ENCODE measurements around the gene PGAP1.

PGAP1 gene, protein sequence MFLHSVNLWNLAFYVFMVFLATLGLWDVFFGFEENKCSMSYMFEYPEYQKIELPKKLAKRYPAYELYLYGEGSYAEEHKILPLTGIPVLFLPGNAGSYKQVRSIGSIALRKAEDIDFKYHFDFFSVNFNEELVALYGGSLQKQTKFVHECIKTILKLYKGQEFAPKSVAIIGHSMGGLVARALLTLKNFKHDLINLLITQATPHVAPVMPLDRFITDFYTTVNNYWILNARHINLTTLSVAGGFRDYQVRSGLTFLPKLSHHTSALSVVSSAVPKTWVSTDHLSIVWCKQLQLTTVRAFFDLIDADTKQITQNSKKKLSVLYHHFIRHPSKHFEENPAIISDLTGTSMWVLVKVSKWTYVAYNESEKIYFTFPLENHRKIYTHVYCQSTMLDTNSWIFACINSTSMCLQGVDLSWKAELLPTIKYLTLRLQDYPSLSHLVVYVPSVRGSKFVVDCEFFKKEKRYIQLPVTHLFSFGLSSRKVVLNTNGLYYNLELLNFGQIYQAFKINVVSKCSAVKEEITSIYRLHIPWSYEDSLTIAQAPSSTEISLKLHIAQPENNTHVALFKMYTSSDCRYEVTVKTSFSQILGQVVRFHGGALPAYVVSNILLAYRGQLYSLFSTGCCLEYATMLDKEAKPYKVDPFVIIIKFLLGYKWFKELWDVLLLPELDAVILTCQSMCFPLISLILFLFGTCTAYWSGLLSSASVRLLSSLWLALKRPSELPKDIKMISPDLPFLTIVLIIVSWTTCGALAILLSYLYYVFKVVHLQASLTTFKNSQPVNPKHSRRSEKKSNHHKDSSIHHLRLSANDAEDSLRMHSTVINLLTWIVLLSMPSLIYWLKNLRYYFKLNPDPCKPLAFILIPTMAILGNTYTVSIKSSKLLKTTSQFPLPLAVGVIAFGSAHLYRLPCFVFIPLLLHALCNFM

DNA sequence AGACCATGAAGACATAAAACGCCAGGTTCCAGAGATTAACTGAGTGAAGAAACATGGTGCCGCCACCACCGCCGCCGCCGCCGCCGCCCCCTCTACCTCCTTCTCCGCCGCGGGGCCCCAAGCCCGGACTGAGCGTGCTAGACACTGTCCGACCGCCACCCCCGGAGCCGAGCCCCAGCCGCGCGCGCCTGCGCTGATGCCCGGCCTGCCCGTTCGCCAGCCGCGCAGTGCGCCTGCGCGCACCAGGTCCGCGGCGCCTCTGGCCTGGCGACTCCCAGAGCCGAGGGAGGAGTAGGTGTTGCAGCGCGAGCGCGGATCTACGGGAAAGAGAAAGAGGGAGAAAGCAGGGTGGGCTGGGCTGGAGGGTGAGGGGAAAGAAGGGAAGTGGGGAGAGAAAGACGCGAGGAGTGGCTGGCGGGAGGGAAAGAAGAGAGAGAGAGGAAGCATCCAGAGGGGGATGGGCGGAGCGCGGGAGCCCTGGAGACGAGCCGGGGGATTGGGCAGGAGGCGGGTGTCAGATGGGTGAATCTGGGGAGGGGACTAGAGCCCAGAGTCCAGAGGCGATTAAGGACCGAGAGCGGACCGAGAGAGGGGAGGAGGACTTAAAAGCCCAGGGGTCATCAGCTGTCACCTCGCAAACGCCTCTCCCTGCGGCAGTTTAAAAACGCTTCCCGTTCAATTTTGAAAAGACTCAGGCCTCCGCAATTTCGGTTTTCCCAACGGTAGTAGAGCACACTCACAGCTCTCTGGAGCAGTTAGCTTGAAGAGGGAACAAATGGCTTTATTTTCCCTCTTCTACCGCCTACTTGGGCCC lies at the start of gene PGAP1:
Gene PGAP1, minus strand, starts transcription at position 146 of the 814 bp plus-strand sequence. Its CDS starts 91 bp downstream, at position 55.
- peak; percentile 88 for DNase-seq

DNA sequence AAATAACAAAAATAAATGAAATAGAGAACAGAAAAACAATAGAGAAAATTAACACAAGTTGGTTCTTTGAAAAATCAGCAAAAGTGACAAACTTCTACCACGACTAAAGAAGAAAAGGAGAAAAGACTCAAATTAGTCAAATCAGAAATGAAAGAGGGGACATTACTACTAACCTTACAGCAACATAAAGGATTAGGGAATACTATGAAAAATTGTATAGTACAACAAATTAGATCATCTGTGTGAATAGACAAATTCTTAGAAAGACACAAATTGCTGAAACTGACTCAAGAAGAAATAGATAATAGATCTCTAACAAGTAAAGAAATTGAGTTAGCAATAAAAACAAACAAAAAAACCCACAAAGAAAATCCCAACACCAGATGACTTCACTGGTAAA lies 48.5 kb upstream of the PGAP1 start:
- DNase-seq = no peak

DNA sequence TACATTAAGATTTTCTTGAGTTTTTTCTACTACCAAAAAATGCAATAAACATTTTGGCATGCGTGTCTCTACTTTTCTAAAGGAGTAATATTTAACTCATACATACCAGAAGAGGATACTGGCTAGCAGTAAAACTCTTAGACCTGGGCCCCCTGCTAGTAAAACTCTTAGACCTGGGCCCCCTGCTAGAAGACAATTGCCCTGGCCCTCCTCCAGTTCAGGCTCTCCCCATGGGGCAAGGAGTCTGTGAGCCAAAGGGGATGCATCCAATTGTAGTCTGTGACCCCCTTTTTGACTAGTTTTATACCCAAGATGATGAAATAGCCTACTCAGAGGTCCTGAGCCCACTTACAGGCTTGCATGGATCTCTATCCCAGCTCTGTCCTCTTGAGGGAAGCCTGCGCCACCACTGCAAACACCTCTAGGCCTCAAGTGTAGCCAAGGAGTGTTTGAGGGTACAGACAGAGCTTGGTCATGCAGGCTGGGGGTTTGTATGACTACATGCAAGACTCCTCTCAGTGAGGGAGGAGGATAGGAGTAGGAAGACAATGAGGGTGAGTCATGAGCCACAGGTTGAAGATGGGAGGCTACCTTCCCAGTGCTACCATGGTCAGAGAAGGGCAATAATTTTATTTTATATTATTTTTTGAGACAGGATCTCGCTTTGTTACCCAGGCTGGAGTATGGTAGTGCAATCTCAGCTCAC lies 45.2 kb upstream of the PGAP1 start:
- DNase-seq = no peak

DNA sequence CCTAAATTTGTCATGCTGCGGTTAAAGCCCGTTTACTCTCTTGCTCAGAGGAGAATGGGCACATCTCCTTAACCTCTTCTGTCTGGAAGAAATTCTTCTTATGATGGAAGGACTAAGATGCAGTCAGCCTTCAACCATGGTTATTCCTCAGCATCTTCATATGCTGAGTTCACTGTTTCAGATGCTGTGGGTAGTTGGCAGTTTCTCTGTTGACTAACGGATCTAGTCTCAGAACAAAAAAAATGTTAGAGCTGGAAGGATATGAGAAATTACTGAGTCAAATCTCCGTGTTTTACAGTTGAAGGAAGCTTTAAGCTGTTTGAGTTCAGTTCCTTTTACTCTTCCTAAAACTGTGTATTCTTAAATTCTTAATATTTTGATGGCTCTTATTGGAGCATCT lies 43.6 kb upstream of the PGAP1 start:
- no peak for DNase-seq

DNA sequence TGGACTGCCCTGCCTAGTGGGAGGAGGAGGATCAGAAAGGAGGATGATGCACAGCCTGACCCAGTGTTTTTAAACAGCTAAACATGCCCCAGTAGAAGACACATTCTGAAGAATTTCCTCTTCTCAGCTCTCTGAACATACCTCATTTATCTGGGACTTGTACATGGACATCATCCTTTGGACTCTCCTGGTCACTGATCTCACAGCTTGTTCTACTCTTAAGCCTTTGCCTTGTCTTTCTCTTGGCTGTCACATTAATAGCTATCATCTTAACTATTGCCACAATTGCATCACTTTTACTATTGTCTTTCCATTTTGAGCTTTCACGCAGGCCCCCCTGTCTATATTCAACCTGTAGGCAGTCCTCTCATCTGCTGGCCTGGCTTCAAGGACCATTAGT lies 42.0 kb upstream of the PGAP1 start:
- no peak for DNase-seq

DNA sequence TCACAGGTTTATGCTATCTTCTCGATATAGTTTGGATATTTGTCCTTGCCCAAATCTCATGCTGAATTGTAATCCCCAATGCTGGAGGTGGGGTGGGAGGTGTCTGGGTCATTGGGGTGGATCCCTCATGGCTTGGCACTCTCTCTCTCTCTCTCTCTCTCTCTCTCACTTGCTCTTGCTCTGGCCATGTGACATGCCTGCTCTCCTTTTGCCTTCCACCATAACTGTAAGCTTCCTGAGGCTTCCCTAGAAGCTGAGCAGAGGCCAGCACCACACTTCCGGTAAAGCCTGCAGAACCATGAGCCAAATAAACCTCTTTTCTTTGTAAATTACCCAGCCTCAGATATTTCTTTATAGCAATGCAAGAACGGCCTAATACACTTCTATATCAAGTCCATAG lies 41.3 kb upstream of the PGAP1 start:
- no peak for DNase-seq

DNA sequence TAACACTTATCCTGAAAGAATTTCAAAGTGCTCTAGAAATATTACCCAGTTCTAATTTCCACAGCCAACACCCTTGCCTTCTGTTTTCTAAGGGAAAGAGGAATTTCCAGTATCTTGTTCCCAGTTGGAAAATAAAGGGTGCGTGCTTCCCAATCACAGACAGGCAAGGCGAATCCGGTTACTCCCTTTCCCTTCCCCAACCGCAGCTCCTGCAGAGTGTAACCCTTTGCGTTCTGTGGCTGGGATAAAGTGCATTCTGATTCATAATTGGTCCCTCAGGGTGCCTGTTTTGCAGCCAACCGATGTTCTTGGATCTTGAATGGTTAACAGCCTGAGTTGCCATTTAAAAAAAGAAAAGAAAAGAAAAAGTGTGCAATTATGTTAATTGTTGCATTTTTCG lies 40.6 kb upstream of the PGAP1 start:
- DNase-seq = no peak

DNA sequence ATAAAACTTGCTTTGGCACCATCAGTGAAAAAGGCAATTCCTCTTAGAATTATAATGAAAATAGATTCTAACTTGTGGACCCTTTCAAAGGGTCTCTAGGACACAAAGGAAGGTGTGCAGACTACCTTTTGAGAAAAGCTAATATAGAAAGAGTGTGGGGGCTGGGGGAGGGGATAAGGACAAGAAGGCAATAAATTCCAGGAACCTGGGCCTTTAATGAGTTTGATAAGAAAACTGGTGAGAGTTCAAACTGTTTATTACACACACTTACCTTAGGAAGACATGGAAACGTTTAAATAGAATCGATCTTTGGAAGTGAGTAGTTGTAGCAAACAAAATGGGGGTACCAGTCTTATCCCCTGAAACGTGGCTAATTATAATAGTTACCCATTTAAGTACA lies 39.6 kb upstream of the PGAP1 start:
- DNase-seq = no peak

DNA sequence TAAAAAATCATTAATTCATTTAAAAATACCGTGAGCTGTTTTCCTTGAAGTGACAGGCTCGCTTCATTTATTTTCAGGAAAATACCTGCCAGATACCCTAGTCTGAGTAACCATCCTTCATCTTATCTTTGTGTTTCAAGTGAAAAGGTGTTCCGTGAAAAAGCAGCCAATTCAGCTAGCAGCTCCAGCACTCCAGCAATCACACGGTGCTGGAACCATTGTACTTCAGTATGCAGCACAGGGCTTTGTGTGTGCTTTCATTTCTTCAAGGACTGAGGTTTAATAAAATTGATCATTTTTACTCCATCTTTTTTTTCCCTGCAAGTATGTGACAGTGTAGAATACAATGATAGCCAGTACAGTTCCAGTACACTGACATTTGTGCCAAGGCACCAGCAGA lies 39.1 kb upstream of the PGAP1 start:
- no peak for DNase-seq

DNA sequence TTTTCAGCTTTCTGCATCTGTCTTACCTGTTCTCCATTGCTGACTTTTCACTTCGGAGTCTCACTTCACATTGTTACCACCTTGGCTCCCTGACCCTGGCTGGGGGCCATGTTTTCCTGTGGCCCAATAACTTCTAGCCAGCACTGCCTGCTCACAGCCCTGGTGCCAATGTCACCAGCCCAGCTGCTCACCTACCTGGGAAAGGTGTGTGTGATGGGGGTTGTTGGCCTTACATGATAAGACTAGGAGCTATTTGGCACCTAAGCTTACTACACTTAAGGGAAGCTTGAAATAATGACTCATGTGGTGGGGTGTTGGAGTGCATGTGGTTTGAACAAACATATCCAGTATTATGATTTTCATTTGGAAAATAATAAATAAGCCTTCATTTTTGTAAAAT lies 37.5 kb upstream of the PGAP1 start:
- DNase-seq = no peak

DNA sequence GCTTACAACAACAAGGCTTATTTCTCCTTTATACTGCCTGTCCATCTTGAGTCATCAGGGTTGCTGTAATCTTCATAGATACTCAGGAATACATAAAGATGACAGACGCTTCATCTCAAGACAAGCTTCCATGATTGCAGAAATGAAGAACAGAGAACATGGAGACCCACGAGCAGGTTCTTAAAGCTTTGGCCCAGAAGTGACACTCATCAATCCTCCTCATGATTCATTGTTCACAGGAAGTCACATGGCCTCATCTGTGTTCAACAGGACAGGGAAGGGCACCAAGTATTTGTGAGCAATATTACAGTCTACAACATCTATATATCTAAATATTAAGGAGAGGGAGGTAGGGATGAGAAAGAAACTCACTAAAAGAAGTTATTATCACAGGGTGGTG lies 36.5 kb upstream of the PGAP1 start:
- no peak for DNase-seq

DNA sequence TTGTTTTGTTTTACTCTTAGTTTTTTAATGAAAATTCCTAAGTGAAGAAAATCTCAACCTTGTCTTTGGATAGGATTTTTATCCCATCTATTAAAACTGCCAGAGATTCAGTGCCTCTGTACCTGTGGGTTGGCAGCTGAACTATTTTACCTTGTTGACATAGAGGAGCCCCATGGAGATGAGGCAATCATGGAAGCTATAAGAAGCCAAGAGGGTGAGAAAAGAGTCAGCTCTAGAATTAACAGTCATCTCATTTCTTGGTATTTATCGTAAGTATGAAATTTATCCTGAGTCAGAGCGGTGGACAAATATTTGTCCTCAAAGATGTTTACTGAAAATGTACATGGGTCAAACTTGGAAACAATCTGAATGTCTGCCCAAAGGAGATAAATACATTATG lies 35.8 kb upstream of the PGAP1 start:
- no peak for DNase-seq

DNA sequence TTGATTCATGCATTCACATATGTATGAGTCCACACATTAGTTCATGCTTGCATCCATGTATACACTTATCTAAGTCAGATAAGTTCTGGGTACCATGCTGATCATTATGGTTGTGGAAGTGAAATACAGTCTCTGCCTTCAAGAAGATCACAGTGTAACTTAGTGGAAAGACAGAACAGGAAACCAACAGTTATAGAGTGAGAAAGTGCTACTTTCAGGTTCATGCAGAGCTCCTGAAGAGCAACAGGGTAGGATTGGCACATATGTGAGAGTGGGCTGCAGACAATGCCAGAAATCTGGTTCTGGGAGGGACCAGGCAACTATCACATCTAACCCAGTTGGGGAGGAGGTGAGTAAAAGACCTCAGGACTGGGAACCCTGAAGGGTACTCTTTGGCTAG lies 35.4 kb upstream of the PGAP1 start:
- DNase-seq = no peak

DNA sequence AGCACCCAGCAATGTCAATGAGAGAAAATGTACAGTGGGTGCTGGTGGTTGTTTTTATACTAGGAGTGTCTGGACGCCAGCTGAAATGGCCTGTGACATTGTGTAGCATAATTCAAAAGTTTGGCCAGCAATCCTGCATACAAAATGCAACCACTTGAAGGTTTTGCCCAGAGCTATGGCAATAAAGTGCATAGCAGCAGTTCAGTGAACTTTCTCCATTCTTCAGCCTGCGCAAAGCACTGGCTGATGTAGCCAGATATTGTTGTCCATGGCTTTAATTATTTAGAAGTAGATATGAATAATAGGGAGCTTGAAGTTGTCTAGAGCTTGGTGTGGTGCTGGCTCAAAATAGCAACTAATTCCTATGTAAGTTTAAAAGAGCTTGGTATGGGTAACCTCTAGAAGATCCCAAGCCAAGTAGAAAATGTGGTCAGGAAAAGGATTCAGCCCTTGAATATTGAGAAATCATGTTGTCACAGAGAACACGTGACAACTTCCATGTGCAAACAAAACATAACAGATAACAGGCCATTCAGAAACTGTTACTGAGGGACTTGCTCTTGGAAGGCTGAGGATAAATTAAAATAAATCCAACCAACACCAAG lies 33.3 kb upstream of the PGAP1 start:
- no peak for DNase-seq

DNA sequence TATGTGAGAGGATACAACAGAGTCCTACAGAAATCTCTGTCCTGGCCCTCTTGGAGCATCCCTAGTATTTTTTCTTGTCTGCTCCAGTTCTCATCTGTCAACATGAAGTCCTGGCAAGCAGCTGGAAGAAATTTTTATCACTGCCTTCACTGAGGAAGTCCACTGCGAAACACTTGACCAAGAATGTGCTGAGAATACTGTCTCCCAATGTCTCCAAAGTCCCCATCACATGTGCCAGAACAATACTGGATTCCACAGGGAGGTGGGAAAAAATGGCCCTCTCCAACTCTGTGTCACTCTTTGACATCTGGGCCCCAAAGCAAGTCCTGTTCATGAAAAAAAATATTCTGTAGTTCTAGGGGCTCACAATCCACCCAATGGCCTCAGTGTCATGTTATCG lies 32.8 kb upstream of the PGAP1 start:
- DNase-seq = no peak

DNA sequence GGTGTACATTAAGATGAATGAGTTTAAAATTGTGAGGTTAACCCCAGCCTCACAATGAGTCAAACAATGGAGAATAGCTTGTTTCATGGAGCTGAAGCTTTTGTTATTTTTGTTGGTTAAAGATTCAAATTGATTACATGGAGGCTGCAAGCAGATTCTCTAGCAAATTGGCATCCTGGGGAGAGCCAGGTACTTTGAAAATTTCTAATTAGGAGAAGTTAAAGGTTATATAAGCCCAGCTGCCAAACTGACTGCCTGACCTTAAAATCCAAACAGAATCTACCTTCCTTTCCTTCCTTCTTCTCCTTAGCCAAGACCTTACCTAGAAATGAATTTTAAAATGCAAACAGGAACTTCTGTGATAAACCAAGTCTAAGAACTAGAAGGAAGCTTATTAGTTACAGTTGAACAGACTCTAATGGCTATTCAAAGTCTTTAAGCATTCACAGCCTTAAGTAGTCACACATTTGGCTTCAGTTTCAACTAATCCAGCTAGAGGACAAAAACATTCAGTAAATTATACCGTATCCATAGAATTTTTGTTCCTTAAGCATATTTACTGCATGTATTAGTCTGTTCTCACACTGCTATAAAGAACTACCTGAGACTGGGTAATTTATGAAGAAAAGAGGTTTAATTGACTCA lies 31.5 kb upstream of the PGAP1 start:
- no peak for DNase-seq

DNA sequence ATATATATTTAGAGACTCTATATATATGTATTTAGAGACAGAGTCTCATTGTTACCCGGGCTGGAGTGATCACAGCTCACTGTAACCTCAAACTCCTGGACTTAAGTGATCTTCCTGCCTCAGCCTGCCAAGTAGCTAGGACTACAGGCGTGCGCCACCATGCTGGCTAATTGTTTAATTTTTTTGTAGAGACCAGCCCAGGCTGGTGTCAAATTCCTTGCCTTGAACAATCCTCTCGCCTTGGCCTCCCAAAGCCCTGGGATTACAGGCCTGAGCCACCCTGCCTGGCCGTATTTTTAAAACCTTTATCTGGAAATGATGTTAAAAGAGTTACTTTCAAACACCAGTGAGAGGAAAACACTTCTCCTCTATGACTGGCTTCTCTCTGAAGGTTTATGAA lies 30.9 kb upstream of the PGAP1 start:
- DNase-seq = no peak

DNA sequence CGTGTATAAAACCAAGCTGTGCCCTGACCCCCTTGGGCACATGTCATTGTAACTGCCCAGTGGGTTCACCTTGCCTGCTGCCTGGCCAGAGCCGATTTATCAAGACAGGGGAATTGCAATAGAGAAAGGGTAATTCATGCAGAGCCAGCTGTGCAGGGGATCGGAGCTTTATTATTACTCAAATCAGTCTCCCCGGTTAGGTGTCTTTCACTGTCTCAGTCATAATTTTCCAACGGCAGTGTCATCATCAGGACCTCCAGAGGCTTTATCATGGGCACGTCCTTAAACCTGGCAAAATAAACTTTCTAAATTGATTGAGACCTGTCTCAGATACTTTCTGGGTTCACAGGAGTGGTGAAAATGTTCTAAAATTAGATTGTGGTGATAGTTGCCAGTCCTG lies 29.6 kb upstream of the PGAP1 start:
- no peak for DNase-seq

DNA sequence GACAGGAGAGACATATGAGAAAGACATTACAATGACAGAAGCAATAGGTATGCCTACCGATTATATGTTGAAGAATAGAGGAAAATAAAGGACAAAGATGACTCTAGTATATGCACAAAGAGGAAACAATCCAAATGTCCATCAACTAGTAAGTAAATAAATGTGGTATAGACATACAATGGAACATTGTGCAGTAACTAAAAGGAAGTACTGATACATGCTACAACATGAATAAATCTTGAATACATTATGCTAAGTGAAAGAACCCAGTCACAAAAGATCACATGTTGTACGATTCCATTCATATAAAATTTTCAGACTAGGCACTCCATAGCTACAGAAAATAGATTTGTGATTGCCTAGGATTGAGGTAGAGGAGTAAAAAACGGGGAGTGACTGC lies 28.5 kb upstream of the PGAP1 start:
- no peak for DNase-seq

DNA sequence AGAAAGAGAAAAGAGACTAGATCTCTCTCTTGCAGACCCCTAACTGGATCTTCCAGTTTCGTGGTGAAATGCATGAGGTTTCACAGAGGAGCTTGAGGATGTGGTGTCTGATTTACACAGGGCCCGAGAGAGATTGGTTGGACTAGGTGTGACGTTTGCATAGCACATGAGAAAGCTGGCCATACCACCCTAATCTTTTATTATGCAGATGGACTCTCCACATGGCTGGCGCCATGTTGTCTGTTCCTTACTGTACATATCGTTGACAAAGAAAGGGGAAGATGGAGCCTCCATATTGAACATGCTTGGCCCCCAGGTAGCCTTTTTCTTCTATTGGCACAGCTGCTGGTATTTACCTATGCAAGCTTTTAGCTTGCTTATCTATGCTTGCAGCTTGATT lies 27.5 kb upstream of the PGAP1 start:
- no peak for DNase-seq

DNA sequence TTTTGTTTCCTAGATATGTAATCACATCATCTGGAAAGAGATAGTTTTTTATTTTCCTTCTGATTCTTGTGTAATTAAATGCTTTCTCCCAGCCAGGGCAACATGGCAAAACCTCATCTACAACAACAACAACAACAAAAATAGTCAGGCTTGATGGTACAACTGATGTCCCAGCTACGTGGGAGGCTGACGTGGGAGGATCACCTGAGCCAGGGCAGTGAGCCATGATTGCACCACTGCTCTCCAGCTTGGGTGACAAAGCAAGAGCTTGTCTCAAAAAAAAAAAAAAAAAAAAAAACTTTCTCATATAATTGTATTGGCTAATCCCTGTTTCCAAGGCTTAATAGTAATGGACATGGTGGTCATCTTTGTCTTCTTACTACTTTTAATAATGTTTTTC lies 26.4 kb upstream of the PGAP1 start:
- DNase-seq = no peak

DNA sequence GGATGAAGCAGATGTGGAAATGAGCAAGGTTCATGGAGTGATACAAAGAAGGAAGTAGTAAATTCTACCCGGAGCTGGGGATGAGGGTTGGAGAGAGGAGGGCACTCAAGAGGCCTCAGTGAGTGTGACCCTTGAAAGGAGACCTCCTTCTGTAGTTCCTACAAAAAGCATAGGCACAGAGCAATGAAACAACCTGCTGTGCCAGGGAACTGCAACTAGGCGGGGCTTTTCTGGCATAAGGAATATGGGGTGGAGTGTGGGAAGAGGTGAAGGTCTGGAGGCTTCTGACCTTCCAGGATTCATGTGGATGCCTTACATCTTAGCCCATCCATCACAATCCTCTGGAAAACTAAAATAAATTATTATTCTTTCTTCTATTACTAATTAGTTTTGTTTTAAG lies 25.5 kb upstream of the PGAP1 start:
- no peak for DNase-seq

All from CD4-positive, alpha-beta T cell treated with Interleukin-17A for 1 hour (primary cell).